Immature natural killer cell (primary cell): Measurements from ENCODE around the gene AP3S2. TPM values are rescaled to one million over a fixed set of nuclear protein-coding genes. Genes with fewer than 3 reads are reported as not detected.

Experiments
- DNase-seq, 3 donors: peaks; one replicate each; pipeline ENCODE4 v3.0.0; 2022; ENCODE audit warnings: mixed read lengths in 1 of 3
- H3K27ac Mint-ChIP-seq, 6 donors: one replicate each; pipeline ENCODE4 v1.8.0; 2020; ENCODE audit warnings: mixed read lengths in 6 of 6, mild to moderate bottlenecking in 5 of 6, inconsistent platforms in 4 of 6, moderate library complexity in 3 of 6
- H3K27me3 Mint-ChIP-seq, 3 donors: one replicate each; pipeline ENCODE4 v1.8.0; 2020 to 2021; ENCODE audit warnings: low read depth in 3 of 3, mild to moderate bottlenecking in 3 of 3, mixed read lengths in 3 of 3, moderate library complexity in 3 of 3, inconsistent platforms in 1 of 3
- H3K36me3 Mint-ChIP-seq, 3 donors: one replicate each; pipeline ENCODE4 v1.8.0; 2020; ENCODE audit warnings: mixed read lengths in 3 of 3, inconsistent platforms in 2 of 3, mild to moderate bottlenecking in 2 of 3
- H3K4me1 Mint-ChIP-seq, 2 donors: one replicate each; pipeline ENCODE4 v1.8.0; 2020; ENCODE audit warnings: inconsistent platforms in 2 of 2, mild to moderate bottlenecking in 2 of 2, mixed read lengths in 2 of 2, moderate library complexity in 1 of 2
- H3K4me3 Mint-ChIP-seq, 5 donors: one replicate each; pipeline ENCODE4 v1.8.0; 2020; ENCODE audit warnings: mild to moderate bottlenecking in 5 of 5, mixed read lengths in 5 of 5, inconsistent platforms in 3 of 5, moderate library complexity in 3 of 5
- H3K9me3 Mint-ChIP-seq, 6 donors: one replicate each; pipeline ENCODE4 v1.8.0; 2020; ENCODE audit warnings: mild to moderate bottlenecking in 6 of 6, mixed read lengths in 6 of 6, inconsistent platforms in 4 of 6, moderate library complexity in 3 of 6
- polyA plus RNA-seq, 3 donors: library from polyadenylated mRNA; unstranded; fragments of 300-500 nt; fragmentation: Illumina TruSeq; gene quantifications; one replicate each; pipeline ENCODE4 v1.2.3, GENCODE V29; 2021

AP3S2 gene
- polyA plus RNA-seq, 3 donors from 2014 or later = 23.7 to 38.5 (median 32.2) TPM

DNA sequence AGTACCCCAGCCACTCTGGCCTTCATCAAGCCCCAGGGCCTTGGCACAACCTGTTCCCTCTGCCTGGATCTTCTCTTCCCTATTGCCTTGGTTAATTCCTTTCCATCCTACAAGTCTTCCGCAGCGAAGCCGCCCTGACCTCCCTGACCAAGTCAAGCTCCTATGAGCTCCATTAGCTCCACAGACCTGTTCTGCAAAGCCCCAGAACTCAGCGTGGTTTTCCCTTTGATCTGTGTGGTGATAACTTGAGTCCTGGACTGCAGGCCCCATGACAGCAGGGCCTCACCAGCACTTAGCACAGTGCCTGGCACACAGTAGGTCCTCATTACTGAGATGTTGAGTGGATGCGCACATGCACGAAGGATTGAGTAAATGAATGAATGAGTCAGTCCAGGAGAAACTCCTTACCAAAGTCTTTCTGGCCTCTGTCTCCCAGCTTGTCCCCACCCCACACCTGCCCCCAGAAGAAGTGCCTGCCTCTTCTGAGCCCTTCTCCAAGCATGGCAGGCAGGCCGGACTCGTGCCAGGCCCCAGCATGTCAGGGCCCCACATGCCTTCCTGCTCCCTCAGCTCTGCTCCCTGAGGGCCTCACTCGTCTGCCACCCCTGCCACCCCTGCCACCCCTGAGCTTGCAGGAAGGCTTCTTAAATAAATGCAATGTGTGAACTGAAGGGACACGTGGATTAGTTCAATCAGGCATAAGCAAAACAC, 85.5 kb downstream of the AP3S2 start:
- Mint-ChIP-seq H3K27me3 (peaks cover 2 to 10% (median 7%) of the 10 kb centered on the region in 3 donors), H3K36me3 (no peaks in the 10 kb centered on the region), H3K4me3 (no peak overlapping the region), H3K27ac (no peak overlapping the region), H3K4me1 (no peaks in the 10 kb centered on the region), H3K9me3 (peaks cover 0 to 1% (median 0%) of the 10 kb centered on the region in 6 donors)
- DNase-seq = no peak

DNA sequence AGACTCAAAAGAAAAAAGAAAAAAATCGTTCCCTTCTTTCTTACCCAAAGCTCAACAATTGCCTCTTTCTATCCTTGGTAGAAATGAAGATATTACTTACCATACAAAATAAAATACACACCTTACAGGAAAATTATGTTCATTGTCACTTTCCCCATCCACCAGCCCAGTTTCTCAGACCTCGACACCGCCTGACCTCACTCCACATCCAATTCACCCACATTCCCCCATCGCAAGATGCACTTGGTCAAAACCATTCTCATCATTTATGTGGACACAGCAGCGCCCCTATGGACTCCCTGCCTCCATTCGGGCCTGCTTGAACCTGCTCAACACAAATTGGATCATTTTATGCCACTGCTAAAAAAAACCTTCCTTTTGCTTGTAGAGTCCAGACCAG, 86.1 kb downstream of the AP3S2 start:
- no peak overlapping the region for H3K4me3 Mint-ChIP-seq
- H3K27ac Mint-ChIP-seq = no peak overlapping the region
- no peaks in the 10 kb centered on the region for H3K36me3 Mint-ChIP-seq
- H3K4me1 Mint-ChIP-seq = no peaks in the 10 kb centered on the region
- peaks cover 0 to 1% (median 0%) of the 10 kb centered on the region in 6 donors for H3K9me3 Mint-ChIP-seq
- peaks cover 2 to 9% (median 7%) of the 10 kb centered on the region in 3 donors for H3K27me3 Mint-ChIP-seq
- DNase-seq = no peak

DNA sequence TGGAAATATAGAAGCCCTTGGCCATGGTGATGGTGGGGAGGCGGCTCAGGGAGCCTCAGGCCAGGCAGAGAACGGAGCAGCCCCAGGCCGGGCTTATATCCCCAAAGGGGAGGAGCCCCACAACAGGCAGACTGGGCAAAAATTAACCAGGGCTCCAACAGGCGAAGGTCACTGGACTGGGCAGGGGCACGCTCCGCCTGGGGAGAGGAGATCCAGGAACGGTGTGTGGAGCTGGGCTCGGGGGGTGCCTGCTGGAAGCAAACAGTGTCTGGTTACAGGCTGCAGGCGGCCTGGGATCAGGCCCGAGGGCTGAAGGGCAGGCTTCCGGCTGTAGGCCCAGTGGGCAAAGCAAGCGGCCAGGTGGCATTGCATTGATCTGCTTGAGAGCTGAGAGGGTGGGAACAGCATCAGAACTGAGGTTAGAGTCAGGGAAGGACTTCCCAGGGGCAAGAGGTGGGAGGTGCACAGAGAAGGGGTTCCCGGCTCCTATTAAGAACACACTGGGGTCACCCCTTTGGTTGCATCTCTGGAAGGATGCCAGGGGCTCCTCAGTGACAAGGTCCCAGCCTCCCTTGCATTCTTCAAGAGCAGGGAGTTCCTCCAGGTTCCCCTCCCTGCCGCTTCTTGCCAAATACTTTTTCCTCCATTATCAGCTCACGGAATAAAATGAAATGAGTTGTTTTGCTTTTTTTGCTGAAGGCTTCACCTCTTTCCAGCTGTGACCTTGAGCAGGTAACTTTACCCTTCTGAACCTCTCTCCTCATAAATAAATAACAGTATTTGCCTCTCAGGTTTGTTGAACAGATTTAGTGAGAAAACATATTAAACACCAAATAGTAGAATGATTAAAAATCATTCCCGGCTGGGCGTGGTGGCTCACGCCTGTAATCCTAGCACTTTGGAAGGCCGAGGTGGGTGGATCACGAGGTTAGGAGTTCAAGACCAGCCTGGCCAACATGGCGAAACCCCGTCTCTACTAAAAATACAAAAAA, 86.9 kb downstream of the AP3S2 start:
- no peak for DNase-seq
- no peaks in the 10 kb centered on the region for H3K36me3 Mint-ChIP-seq
- no peak overlapping the region for H3K4me3 Mint-ChIP-seq
- no peaks in the 10 kb centered on the region for H3K4me1 Mint-ChIP-seq
- H3K27ac Mint-ChIP-seq = no peak overlapping the region
- H3K27me3 Mint-ChIP-seq = peaks cover 2 to 8% (median 3%) of the 10 kb centered on the region in 3 donors
- H3K9me3 Mint-ChIP-seq = peaks cover 0 to 1% (median 0%) of the 10 kb centered on the region in 6 donors

DNA sequence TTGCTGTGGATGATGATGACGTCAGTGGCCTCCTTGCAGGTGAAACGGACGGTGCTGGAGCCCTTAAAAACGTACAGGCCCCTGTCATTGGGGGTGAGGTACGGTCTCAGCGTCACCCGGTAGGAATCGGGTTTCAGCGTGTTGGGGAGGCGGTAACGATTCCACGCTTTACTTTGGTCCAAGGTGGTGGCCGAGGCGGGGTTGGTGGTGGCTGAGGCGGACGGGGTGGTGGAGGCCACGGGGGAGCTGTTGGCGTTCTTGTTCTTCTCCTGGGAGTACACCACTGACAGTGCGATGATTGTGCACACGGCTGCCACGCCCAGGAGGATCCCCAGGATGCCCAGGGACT, 87.6 kb downstream of the AP3S2 start:
- no peaks in the 10 kb centered on the region for H3K4me1 Mint-ChIP-seq
- H3K4me3 Mint-ChIP-seq = no peak overlapping the region
- H3K27me3 Mint-ChIP-seq = peaks cover 2 to 8% (median 3%) of the 10 kb centered on the region in 3 donors
- H3K27ac Mint-ChIP-seq = no peak overlapping the region
- H3K9me3 Mint-ChIP-seq = peaks cover 0 to 1% (median 0%) of the 10 kb centered on the region in 6 donors
- H3K36me3 Mint-ChIP-seq = no peaks in the 10 kb centered on the region
- no peak for DNase-seq

DNA sequence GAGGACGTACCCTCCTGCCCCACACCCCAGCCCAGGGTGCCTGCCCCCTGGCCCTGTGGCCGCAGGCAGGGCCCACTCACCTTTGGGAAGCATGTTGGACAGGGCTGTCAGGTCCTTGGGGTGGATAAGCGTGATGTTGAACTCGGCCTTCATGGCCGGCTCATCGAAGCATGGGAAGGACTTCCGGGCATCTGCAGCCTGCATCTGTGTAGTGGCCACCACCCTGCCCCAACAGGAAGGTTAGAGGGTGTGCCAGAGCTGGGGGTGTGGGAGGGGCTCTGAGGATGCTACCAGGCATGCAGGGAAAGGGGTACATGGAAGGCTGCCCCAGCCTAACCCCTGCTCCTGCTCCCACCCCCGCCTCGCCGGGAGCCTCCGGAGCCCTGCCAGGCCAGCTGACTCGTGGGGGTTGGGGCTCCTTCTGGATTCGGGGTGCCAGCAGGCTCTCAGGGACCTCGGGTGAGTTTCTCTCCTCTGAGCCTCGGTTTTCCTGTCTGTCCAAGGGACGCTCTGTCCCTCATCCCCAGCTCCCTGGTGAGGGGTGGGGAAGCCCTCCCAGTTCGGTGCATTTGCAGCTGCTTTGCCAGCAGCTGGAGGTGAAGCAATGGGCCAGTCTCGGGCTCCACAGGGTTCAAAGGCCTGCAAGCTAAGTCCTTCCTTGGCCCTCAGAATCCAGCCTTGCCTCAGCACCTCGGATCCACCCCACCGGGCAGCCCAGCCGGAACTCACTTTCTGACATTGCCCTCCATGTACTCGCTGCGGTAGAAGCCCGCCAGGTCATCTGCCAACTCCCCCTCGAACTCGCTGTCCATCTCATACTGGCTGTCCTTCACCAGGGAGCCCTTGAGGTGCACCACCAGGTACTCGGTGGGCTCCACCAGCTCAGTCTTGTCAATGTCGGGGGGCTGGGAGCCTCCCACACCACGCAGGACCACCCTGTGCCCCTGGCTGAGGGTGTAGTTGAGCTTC, 88.3 kb downstream of the AP3S2 start:
- peaks cover 0 to 1% (median 0%) of the 10 kb centered on the region in 6 donors for H3K9me3 Mint-ChIP-seq
- no peak overlapping the region for H3K27ac Mint-ChIP-seq
- no peak for DNase-seq
- peaks cover 2 to 3% (median 2%) of the 10 kb centered on the region in 3 donors for H3K27me3 Mint-ChIP-seq
- no peaks in the 10 kb centered on the region for H3K36me3 Mint-ChIP-seq
- H3K4me1 Mint-ChIP-seq = no peaks in the 10 kb centered on the region
- H3K4me3 Mint-ChIP-seq = no peak overlapping the region

DNA sequence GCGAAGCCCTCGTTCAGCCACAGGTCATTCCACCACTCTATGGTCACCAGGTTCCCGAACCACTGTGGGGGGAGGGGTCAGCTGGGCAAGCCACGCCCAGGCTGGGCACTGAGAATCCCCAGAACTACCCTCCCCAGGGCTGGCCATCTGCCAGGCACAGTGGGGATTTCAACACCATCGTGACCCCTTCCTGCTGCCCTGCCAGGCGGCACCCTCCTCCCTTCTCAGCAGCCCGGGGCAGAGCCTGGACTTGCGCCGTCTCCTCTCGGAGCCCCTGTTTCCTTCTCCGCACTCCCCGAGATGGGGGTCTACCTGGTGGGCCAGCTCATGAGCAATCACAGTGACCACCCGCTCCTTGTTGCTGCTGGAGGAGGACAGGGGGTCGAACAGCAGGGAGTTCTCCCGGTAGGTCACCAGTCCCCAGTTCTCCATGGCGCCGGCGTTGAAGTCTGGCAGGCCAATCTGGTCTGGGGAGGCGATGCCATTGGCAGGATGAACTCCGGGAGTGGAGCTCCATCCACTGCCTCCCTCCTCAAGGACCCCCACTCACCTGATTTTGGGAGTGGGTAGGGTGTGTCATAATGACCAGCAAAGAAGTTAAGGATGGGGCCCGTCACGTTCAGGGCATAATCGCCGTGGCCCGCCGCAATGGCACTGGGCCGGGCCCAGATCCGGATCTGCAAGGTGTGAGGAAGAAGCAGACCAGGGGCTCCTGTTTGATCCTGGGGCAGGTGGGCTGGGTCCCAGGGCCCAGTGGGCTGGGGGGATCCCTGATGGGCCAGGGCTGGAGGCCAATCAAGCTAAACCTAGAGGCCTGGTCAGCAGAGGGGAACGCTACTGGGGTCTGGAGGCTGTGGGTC, 89.6 kb downstream of the AP3S2 start:
- H3K36me3 Mint-ChIP-seq = no peaks in the 10 kb centered on the region
- no peaks in the 10 kb centered on the region for H3K9me3 Mint-ChIP-seq
- no peak overlapping the region for H3K27ac Mint-ChIP-seq
- no peak for DNase-seq
- no peak overlapping the region for H3K4me3 Mint-ChIP-seq
- peaks cover 2 to 5% (median 2%) of the 10 kb centered on the region in 3 donors for H3K27me3 Mint-ChIP-seq
- H3K4me1 Mint-ChIP-seq = no peaks in the 10 kb centered on the region

DNA sequence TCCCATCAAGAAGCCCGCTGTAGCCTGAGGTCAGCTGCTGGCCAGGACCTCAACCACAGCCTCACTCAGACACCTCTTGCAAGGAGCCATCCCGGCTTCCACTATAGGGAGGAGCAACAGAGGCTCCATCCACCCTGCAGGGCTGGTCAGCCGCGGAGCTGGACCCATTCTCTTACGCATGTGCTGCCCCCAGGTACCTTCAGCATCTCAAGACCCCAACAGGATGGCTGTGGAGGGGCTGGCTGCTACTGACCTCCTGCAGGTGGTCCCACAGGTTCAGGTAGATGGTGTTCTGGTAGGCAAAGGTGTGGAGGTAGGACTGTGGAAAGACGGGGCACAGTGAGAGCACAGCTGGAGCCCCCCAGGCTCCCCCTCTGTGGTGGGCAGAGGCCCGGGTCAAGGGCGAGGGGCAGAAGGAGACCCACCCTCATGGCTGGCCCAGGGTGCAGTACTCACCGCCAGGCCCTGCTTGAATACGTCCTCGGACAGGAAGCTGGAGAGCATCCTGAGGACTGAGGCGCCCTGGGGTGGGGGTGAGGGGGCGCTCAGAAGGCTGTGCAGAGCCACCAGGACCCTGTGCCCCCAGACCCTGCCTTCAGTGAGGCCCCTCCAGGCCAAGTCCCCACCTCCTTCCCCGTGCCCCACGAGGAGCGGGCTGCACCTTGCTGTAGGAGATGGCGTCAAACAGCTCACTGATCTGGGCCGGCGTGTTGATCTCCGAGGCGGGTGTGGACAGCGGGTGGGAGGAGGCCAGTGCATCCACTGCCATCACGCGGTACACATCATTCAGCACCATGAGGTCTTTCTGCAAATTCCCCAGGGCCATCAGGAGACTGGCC, 90.6 kb downstream of the AP3S2 start:
- Mint-ChIP-seq H3K27me3 (peaks cover 2 to 5% (median 2%) of the 10 kb centered on the region in 3 donors), H3K4me3 (no peak overlapping the region), H3K9me3 (no peaks in the 10 kb centered on the region), H3K4me1 (no peaks in the 10 kb centered on the region), H3K36me3 (no peaks in the 10 kb centered on the region), H3K27ac (no peak overlapping the region)
- DNase-seq = no peak

DNA sequence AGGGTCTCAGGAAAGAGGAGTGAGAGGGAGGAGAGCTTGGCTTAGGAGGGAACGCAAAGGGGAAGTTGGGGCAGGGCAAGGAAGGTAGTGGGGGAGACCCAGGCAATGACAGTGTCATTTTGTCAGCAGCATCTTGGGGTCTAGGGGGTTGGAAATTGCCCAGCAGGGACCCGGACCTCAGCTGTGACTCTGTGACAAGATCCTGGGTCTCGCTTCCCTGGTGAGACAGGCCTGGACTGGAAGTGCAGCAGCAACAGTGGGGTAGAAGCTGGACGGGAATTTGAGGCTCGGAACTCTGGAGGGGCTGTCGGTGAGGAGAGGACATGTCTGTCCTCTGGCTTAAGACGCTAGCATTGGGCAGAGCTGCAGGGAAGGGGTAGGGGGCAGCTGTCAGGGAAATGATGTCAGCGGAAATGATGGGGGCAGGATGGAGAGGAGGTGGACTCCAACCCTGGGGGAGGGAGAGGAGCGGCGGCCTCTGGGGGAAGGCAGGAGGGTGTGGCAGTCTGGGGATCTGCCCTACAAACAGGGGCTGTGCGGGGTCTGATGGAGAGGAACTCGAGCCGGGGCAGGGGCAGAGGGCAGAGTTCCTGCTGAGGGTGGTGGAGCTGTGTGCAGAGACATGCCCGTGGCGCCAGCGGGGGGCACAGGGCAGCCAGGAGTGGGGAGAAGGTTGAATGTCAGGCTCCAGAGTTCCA, 91.4 kb downstream of the AP3S2 start:
- no peaks in the 10 kb centered on the region for H3K36me3 Mint-ChIP-seq
- H3K4me1 Mint-ChIP-seq = no peaks in the 10 kb centered on the region
- peaks cover 0 to under 1% (median 0%) of the 10 kb centered on the region in 6 donors for H3K9me3 Mint-ChIP-seq
- no peak overlapping the region for H3K4me3 Mint-ChIP-seq
- peaks cover 0 to 5% (median 2%) of the 10 kb centered on the region in 3 donors for H3K27me3 Mint-ChIP-seq
- H3K27ac Mint-ChIP-seq = no peak overlapping the region
- no peak for DNase-seq

DNA sequence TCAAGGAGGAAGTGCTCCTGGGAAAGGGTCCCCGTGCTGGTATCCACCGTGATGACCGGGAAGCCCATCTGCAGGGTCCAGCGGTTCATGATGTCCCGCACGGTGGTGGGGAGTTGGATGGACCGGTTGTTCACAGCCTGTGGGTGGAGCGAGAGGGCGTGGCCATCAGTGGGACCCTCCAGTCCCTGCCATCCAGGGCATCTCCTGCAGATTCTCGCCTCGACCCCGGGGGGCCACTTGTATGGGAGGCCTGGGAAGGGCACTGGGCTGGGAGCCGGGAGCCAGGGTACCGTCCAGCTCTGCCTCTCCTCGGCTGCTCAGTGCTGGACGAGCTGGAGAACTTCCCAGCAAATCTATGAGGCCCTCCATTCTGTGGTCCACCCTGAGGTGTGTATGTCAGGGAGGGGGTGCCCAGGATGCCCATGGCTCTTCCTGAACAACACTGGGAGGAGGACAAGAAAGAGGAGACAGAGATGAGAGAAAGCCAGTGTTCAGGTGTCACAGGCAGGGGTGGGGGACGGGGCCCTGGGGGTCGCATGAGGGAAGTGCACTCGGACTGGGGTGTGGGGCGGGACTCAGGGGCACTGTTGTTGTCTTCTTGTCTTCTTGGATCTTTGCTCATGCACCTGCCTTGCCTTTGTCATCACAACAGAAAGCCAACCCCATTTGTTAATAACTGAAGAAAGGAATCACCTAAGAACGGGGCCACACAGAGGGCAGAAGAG, 92.2 kb downstream of the AP3S2 start:
- H3K4me3 Mint-ChIP-seq = no peak overlapping the region
- no peaks in the 10 kb centered on the region for H3K36me3 Mint-ChIP-seq
- peaks cover 0 to 3% (median 2%) of the 10 kb centered on the region in 3 donors for H3K27me3 Mint-ChIP-seq
- H3K4me1 Mint-ChIP-seq = no peaks in the 10 kb centered on the region
- H3K9me3 Mint-ChIP-seq = peaks cover 0 to 8% (median 0%) of the 10 kb centered on the region in 6 donors
- no peak overlapping the region for H3K27ac Mint-ChIP-seq
- DNase-seq = no peak

DNA sequence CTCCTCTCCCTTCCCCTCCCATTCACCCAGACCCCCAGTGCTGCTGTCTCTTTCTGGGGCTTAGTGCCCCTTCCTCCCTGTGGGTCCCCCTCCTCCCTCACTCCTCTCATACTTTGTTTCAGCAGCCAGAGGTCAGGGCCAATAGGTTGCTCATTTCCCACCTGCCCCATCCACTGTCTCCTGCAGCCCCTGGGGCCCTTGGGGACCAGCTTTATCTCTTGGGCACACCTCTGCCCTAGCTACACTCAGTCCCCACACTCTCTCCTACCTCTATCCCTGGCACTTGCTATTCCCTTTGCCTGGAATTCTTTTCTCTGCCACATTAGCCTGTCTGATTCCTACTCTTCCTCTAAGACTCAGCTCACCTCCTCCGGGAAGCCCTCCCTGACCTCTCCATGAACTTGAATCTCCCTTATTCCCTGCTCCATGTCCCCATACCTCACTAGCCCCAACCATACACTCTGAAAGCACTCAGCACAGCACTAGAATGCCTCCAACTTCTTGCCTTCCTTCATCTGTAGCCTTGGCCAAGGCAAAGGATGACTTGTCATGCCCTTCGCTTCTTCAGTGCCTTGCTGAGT, 93.8 kb downstream of the AP3S2 start:
- Mint-ChIP-seq H3K9me3 (peaks cover 0 to 10% (median 0%) of the 10 kb centered on the region in 6 donors), H3K27ac (peak overlapping the region in 1 of 6 donors; percentile 9), H3K36me3 (no peaks in the 10 kb centered on the region), H3K4me3 (no peak overlapping the region), H3K4me1 (no peaks in the 10 kb centered on the region), H3K27me3 (peaks cover 2 to 3% (median 3%) of the 10 kb centered on the region in 3 donors)
- DNase-seq = no peak
